ENCODE data around the gene GPATCH2L.

- TF ChIP-seq CTCF (IDR thresholded peaks at IDR 0.05; ENCODE audit: poor library complexity), result no peak
- no peak for TF ChIP-seq EZH2phosphoT487 (IDR thresholded peaks at IDR 0.05; ENCODE audit: low read depth, severe bottlenecking, unreplicated experiment)
- TF ChIP-seq EZH2 (IDR thresholded peaks at IDR 0.05; ENCODE audit: borderline replicate concordance), result no peak
These were observed 17.5 kb upstream of the GPATCH2L start for GRCh38 chr14:76134231-76134630.

All from hepatocyte (in vitro differentiated cells).